HCT116 (cell line): Measurements from ENCODE around the gene ESR1. TPM values are rescaled to one million over a fixed set of nuclear protein-coding genes. Genes with fewer than 3 reads are reported as not detected.

Experiments
- ATAC-seq: fragments of 200-7000 bp; cut with Tn5 transposase; 2 replicates; pipeline ENCODE4 v1.9.1; 2020; ENCODE audit warnings: mild to moderate bottlenecking, moderate library complexity
- BruUV-seq: library from RNA; stranded (reverse); fragments of 400-500 nt; replicated peaks from 2 replicates; lab custom pipeline; 2021; lab: Mats Ljungman, UMichigan
- CTCF ChIA-PET: fragments of 300-600 bp; sonication (Branson Sonifier 250); formaldehyde crosslinking; loops from one replicate; lab custom pipeline; 2021; ENCODE audit warnings: antibody characterized with exemption; lab: Charles Lee
- POLR2A ChIA-PET: fragments of 300-600, 350-600 bp; sonication (Branson Sonifier 250); formaldehyde crosslinking; loops from one replicate; lab custom pipeline; 2021; ENCODE audit warnings: antibody characterized with exemption; lab: Charles Lee
- RAD21 ChIA-PET, 2 experiments: fragments of 300-600 bp; sonication (Branson Sonifier 250); formaldehyde crosslinking; loops; one replicate each; lab custom pipeline; 2023; ENCODE audit warnings: low total read pairs in 2 of 2; ENCODE audit not compliant: uncharacterized antibody in 2 of 2, unreplicated experiment in 2 of 2, low non-redundant PET in 1 of 2; lab: Charles Lee
- DNase-seq: peaks from one replicate; pipeline ENCODE4 v3.0.0-alpha.2; 2010; ENCODE audit warnings: low read depth, low spot score
- H2AFZ ChIP-seq: fragments of 200-600 bp; shearing (Covaris generic), sonication (generic); 2 replicates; pipeline ENCODE4 v1.6.1; 2017; ENCODE audit warnings: low read depth, mixed run types, mixed read lengths, antibody characterized with exemption, low read length; ENCODE audit not compliant: poor library complexity, severe bottlenecking
- H3K27ac ChIP-seq: 2 replicates; pipeline ENCODE4 v1.5.1; 2012; ENCODE audit warnings: low read depth, low read length
- H3K27me3 ChIP-seq: fragments of 200-600 bp; sonication (generic); 2 replicates; pipeline ENCODE4 v1.6.1; 2016; ENCODE audit warnings: mixed run types, low read length, mixed read lengths; ENCODE audit not compliant: insufficient read depth
- H3K36me3 ChIP-seq, 2 experiments: fragments of 200-500 bp in 1 of 2; fragments of 200-600 bp in 1 of 2; sonication (Bioruptor generic) in 1 of 2; sonication (generic) in 1 of 2; 2 replicates each; pipeline versions ENCODE4 v1.5.1 to v1.6.1; 2014 to 2016; ENCODE audit warnings: low read length in 2 of 2, inconsistent platforms in 1 of 2, mixed read lengths in 1 of 2, mixed run types in 1 of 2; ENCODE audit not compliant: insufficient read depth in 2 of 2, control insufficient read depth in 1 of 2
- H3K4me1 ChIP-seq, 2 experiments: fragments of 200-600 bp in 1 of 2; sonication (generic) in 1 of 2; 2 replicates each; pipeline versions ENCODE4 v1.5.1 to v1.6.1; 2012 to 2017; ENCODE audit warnings: low read length in 2 of 2, inconsistent platforms in 1 of 2, mild to moderate bottlenecking in 1 of 2, mixed read lengths in 1 of 2, mixed run types in 1 of 2, moderate library complexity in 1 of 2; ENCODE audit not compliant: insufficient read depth in 2 of 2, control insufficient read depth in 1 of 2
- H3K4me2 ChIP-seq: fragments of 200-600 bp; sonication (generic); 2 replicates; pipeline ENCODE4 v1.6.1; 2017; ENCODE audit warnings: mixed run types, low read length, mixed read lengths
- H3K4me3 ChIP-seq, 2 experiments: fragments of 200-600 bp in 1 of 2; sonication (generic) in 1 of 2; replicated peaks in 1 of 2; 2 replicates each; pipeline ENCODE4 v1.5.1; 2011 to 2016; ENCODE audit warnings: low read length in 2 of 2, control low read depth in 1 of 2, low read depth in 1 of 2, mild to moderate bottlenecking in 1 of 2, mixed read lengths in 1 of 2, mixed run types in 1 of 2
- H3K79me2 ChIP-seq: fragments of 200-600 bp; sonication (generic); 2 replicates; pipeline ENCODE4 v1.6.1; 2017; ENCODE audit warnings: mild to moderate bottlenecking, mixed run types, low read length, moderate library complexity, mixed read lengths; ENCODE audit not compliant: insufficient read depth
- H3K9ac ChIP-seq: fragments of 200-600 bp; sonication (generic); 2 replicates; pipeline ENCODE4 v1.6.1; 2016; ENCODE audit warnings: low read length, mixed read lengths
- H3K9me2 ChIP-seq: fragments of 200-600 bp; sonication (generic), shearing (Covaris generic); 2 replicates; pipeline ENCODE4 v1.6.1; 2017; ENCODE audit warnings: mixed run types, mild to moderate bottlenecking, moderate library complexity; ENCODE audit not compliant: insufficient read depth
- H3K9me3 ChIP-seq, 2 experiments: fragments of 200-500 bp in 1 of 2; fragments of 200-600 bp in 1 of 2; sonication (Bioruptor generic) in 1 of 2; sonication (generic) in 1 of 2; 2 replicates each; pipeline ENCODE4 v1.6.1; 2014 to 2017; ENCODE audit warnings: low read length in 2 of 2, mixed read lengths in 2 of 2, inconsistent platforms in 1 of 2, low read depth in 1 of 2, mild to moderate bottlenecking in 1 of 2, mixed run types in 1 of 2, moderate library complexity in 1 of 2; ENCODE audit not compliant: control insufficient read depth in 1 of 2, insufficient read depth in 1 of 2
- H4K20me1 ChIP-seq: fragments of 200-600 bp; sonication (generic), shearing (Covaris generic); 2 replicates; pipeline ENCODE4 v1.6.1; 2017; ENCODE audit warnings: mixed run types, mild to moderate bottlenecking, moderate library complexity; ENCODE audit not compliant: insufficient read depth
- CBX3 ChIP-seq: IDR thresholded peaks from 2 replicates; pipeline ENCODE4 v1.6.1; 2012; ENCODE audit warnings: low read depth
- CEBPB ChIP-seq: IDR thresholded peaks from 2 replicates; pipeline ENCODE4 v1.6.1; 2012; ENCODE audit warnings: low read depth
- EZH2 ChIP-seq: fragments of 200-600 bp; sonication (generic); IDR thresholded peaks from 2 replicates; pipeline ENCODE4 v1.6.1; 2017; ENCODE audit warnings: antibody characterized with exemption, mixed run types
- FOSL1 ChIP-seq: IDR thresholded peaks from 2 replicates; pipeline ENCODE4 v1.6.1; 2012; ENCODE audit warnings: low read depth
- JUND ChIP-seq: IDR thresholded peaks from 2 replicates; pipeline ENCODE4 v1.6.1; 2012
- POLR2A ChIP-seq: IDR thresholded peaks from 2 replicates; pipeline ENCODE4 v1.7.0; 2011; ENCODE audit warnings: borderline replicate concordance; ENCODE audit not compliant: insufficient read depth, insufficient read length; ENCODE audit errors: extremely low read depth
- POLR2AphosphoS5 ChIP-seq: IDR thresholded peaks from 2 replicates; pipeline ENCODE4 v1.6.1; 2011; ENCODE audit warnings: mild to moderate bottlenecking, low read depth, low read length, moderate library complexity
- RAD21 ChIP-seq: IDR thresholded peaks from 2 replicates; pipeline ENCODE4 v1.6.1; 2012; ENCODE audit warnings: low read depth, mild to moderate bottlenecking
- SIN3A ChIP-seq: IDR thresholded peaks from 2 replicates; pipeline ENCODE4 v1.6.1; 2012; ENCODE audit warnings: low read depth
- SP1 ChIP-seq: IDR thresholded peaks from 2 replicates; pipeline ENCODE4 v1.6.1; 2012; ENCODE audit warnings: low read depth
- SRF ChIP-seq: IDR thresholded peaks from 2 replicates; pipeline ENCODE4 v1.6.1; 2012; ENCODE audit warnings: low read depth
- TCF7L2 ChIP-seq: IDR thresholded peaks from 2 replicates; pipeline ENCODE4 v1.7.0; 2011; ENCODE audit warnings: borderline replicate concordance, inconsistent platforms; ENCODE audit not compliant: insufficient read depth, insufficient read length; ENCODE audit errors: extremely low read depth
- intact Hi-C: fragments of 100-400 bp; cut with micrococcal nuclease; formaldehyde crosslinking; loops from 2 replicates; pipeline ENCODE4 v1.10.0; 2022
- total RNA-seq: library from RNA; stranded (reverse); gene quantifications from one replicate; pipeline ENCODE4 v1.2.1, GENCODE V29; 2021; ENCODE audit not compliant: unreplicated experiment
- TF ChIP-seq, protein P1 (sequence below): IDR thresholded peaks from 2 replicates; pipeline ENCODE4 v1.6.1; 2012; ENCODE audit warnings: low read depth
- TF ChIP-seq, protein P2 (sequence below): IDR thresholded peaks from 2 replicates; pipeline ENCODE4 v1.6.1; 2012

Gene ESR1
- total RNA-seq, 1 experiment from 2014 or later = 0.17 TPM

DNA sequence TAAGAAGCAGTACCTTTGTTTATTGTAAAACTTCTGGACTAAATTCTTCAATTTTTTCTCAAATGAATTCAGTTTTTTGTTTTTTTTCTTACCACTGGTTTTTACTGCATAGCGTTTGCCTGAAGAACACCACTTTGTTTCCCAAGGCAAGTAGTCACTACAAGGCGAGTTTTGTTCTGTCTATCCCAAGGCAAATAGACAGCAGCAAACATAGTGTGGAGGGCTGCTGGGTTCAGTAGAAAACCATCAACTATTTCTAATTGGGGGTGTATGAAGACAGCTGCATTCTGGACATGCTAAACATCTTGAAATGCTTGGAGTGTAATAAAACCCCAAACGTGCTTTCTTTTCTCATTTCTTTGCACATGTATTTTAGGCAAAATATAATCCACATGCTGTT, 197.4 kb downstream of the ESR1 start:
- TF ChIP-seq JUND (no peak), EZH2 (no peak), SP1 (no peak), SRF (no peak), RAD21 (no peak), POLR2A (no peak), POLR2AphosphoS5 (no peak), SIN3A (no peak), CEBPB (no peak), FOSL1 (no peak), CBX3 (no peak), TCF7L2 (no peak)
- TF ChIP-seq, protein P1, sequence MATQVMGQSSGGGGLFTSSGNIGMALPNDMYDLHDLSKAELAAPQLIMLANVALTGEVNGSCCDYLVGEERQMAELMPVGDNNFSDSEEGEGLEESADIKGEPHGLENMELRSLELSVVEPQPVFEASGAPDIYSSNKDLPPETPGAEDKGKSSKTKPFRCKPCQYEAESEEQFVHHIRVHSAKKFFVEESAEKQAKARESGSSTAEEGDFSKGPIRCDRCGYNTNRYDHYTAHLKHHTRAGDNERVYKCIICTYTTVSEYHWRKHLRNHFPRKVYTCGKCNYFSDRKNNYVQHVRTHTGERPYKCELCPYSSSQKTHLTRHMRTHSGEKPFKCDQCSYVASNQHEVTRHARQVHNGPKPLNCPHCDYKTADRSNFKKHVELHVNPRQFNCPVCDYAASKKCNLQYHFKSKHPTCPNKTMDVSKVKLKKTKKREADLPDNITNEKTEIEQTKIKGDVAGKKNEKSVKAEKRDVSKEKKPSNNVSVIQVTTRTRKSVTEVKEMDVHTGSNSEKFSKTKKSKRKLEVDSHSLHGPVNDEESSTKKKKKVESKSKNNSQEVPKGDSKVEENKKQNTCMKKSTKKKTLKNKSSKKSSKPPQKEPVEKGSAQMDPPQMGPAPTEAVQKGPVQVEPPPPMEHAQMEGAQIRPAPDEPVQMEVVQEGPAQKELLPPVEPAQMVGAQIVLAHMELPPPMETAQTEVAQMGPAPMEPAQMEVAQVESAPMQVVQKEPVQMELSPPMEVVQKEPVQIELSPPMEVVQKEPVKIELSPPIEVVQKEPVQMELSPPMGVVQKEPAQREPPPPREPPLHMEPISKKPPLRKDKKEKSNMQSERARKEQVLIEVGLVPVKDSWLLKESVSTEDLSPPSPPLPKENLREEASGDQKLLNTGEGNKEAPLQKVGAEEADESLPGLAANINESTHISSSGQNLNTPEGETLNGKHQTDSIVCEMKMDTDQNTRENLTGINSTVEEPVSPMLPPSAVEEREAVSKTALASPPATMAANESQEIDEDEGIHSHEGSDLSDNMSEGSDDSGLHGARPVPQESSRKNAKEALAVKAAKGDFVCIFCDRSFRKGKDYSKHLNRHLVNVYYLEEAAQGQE = no peak
- TF ChIP-seq, protein P2, sequence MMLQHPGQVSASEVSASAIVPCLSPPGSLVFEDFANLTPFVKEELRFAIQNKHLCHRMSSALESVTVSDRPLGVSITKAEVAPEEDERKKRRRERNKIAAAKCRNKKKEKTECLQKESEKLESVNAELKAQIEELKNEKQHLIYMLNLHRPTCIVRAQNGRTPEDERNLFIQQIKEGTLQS = no peak
- ATAC-seq = no peak
- POLR2A ChIA-PET = no interaction called here

More for the DNA sequence above, 197.4 kb downstream of the ESR1 start:
- Histone ChIP-seq H3K9ac (no peak overlapping the region), H3K4me2 (no peak overlapping the region), H3K27ac (no peak overlapping the region), H3K9me2 (no peaks in the 10 kb centered on the region), H3K4me1 (no peaks in the 10 kb centered on the region), H3K9me3 (no peaks in the 10 kb centered on the region), H3K4me3 (no peak overlapping the region), H2AFZ (no peak overlapping the region), H3K27me3 (no peaks in the 10 kb centered on the region), H3K36me3 (no peaks in the 10 kb centered on the region), H3K79me2 (no peaks in the 10 kb centered on the region), H4K20me1 (no peaks in the 10 kb centered on the region)
- BruUV-seq = no TSS peak
- intact Hi-C loops = no loop called here
- ChIA-PET RAD21 (no interaction called here), CTCF (no interaction called here)
- DNase-seq = no peak
